ENCODE results near the gene PPP6R3. TPM values are rescaled to one million over a fixed set of nuclear protein-coding genes. Genes with fewer than 3 reads are reported as not detected.

PPP6R3 gene
- total and polyA plus RNA-seq, 9 donors, result 44.3 to 80.9 (median 52.2) TPM

- Histone ChIP-seq H3K4me3 (ENCODE audit: low read length) (no peak overlapping the region), H3K27ac (ENCODE audit: low read length) (no peak overlapping the region), H3K4me1 (ENCODE audit: control insufficient read depth, insufficient read depth, low read length) (no peaks in the 10 kb centered on the region), H3K9me3 (replicated peaks; ENCODE audit: control insufficient read depth, low read depth, low read length) (no peaks in the 10 kb centered on the region), H3K36me3 (ENCODE audit: control insufficient read depth, insufficient read depth, low read length) (peaks cover 63% of the 10 kb centered on the region), H3K27me3 (ENCODE audit: control insufficient read depth, insufficient read depth, low read length) (no peaks in the 10 kb centered on the region)
- no peak for DNase-seq
- WGBS (ENCODE audit: insufficient coverage), result 88% methylated on average over 5 of the region's 7 CpGs
These were observed 129.1 kb downstream of the PPP6R3 start for GRCh38 chr11:68589547-68590216.

DNA sequence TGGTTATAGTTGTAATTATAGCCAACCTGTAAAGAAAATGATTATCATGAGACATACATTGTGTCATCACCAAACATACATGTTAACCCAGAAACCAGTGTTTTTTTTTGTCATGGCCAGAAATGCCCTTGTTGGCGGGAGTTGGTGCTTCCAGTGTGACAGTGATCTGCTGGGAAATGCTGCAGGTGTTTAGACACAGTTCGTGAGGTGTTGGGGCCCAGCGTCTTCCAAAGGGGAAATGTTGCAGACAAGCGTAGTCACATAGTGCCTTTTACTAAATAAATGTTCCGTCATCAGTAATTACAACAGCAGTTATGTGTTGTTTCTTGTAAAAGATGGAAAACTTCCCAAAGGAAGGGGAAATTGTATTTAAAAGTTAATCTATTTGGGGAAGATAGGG lies 131.2 kb downstream of the PPP6R3 start:
- Histone ChIP-seq H3K36me3 (ENCODE audit: control insufficient read depth, insufficient read depth, low read length) (peaks cover 59% of the 10 kb centered on the region), H3K27me3 (ENCODE audit: control insufficient read depth, insufficient read depth, low read length) (no peaks in the 10 kb centered on the region)
- no peak for DNase-seq

GRCh38 chr11:68593441-68593840 lies 132.9 kb downstream of the PPP6R3 start:
- no CpG with 5 or more reads among the region's 2 CpGs for WGBS (ENCODE audit: insufficient coverage)
- Histone ChIP-seq H3K9me3 (replicated peaks; ENCODE audit: control insufficient read depth, low read depth, low read length) (no peaks in the 10 kb centered on the region), H3K4me3 (ENCODE audit: low read length) (no peak overlapping the region), H3K4me1 (ENCODE audit: control insufficient read depth, insufficient read depth, low read length) (no peaks in the 10 kb centered on the region), H3K27ac (ENCODE audit: low read length) (no peak overlapping the region), H3K36me3 (ENCODE audit: control insufficient read depth, insufficient read depth, low read length) (peaks cover 65% of the 10 kb centered on the region), H3K27me3 (ENCODE audit: control insufficient read depth, insufficient read depth, low read length) (no peaks in the 10 kb centered on the region)
- no peak for DNase-seq

More for the DNA sequence above, 131.2 kb downstream of the PPP6R3 start:
- H3K4me3 ChIP-seq (ENCODE audit: low read length), result no peak overlapping the region
- no peaks in the 10 kb centered on the region for H3K4me1 ChIP-seq (ENCODE audit: control insufficient read depth, insufficient read depth, low read length)
- H3K9me3 ChIP-seq (replicated peaks; ENCODE audit: control insufficient read depth, low read depth, low read length), result no peaks in the 10 kb centered on the region
- no CpG with 5 or more reads among the region's 5 CpGs for WGBS (ENCODE audit: insufficient coverage)
- H3K27ac ChIP-seq (ENCODE audit: low read length), result no peak overlapping the region

- H3K9me3 ChIP-seq (replicated peaks; ENCODE audit: control insufficient read depth, low read depth, low read length), result no peaks in the 10 kb centered on the region
- no peaks in the 10 kb centered on the region for H3K4me1 ChIP-seq (ENCODE audit: control insufficient read depth, insufficient read depth, low read length)
- 100% methylated on average over 2 of the region's 4 CpGs for WGBS (ENCODE audit: insufficient coverage)
- DNase-seq, result no peak
- H3K27me3 ChIP-seq (ENCODE audit: control insufficient read depth, insufficient read depth, low read length), result no peaks in the 10 kb centered on the region
- no peak overlapping the region for H3K4me3 ChIP-seq (ENCODE audit: low read length)
- H3K27ac ChIP-seq (ENCODE audit: low read length), result no peak overlapping the region
- H3K36me3 ChIP-seq (ENCODE audit: control insufficient read depth, insufficient read depth, low read length), result peaks cover 64% of the 10 kb centered on the region
These were observed 133.6 kb downstream of the PPP6R3 start for GRCh38 chr11:68594123-68594522.

GRCh38 chr11:68596231-68596630 lies 135.7 kb downstream of the PPP6R3 start:
- DNase-seq, result no peak
- WGBS (ENCODE audit: insufficient coverage), result 80% methylated on average over 4 of the region's 4 CpGs
- Histone ChIP-seq H3K27ac (ENCODE audit: low read length) (no peak overlapping the region), H3K27me3 (ENCODE audit: control insufficient read depth, insufficient read depth, low read length) (no peaks in the 10 kb centered on the region), H3K36me3 (ENCODE audit: control insufficient read depth, insufficient read depth, low read length) (peaks cover 65% of the 10 kb centered on the region), H3K9me3 (replicated peaks; ENCODE audit: control insufficient read depth, low read depth, low read length) (no peaks in the 10 kb centered on the region), H3K4me3 (ENCODE audit: low read length) (no peak overlapping the region), H3K4me1 (ENCODE audit: control insufficient read depth, insufficient read depth, low read length) (no peaks in the 10 kb centered on the region)

DNA sequence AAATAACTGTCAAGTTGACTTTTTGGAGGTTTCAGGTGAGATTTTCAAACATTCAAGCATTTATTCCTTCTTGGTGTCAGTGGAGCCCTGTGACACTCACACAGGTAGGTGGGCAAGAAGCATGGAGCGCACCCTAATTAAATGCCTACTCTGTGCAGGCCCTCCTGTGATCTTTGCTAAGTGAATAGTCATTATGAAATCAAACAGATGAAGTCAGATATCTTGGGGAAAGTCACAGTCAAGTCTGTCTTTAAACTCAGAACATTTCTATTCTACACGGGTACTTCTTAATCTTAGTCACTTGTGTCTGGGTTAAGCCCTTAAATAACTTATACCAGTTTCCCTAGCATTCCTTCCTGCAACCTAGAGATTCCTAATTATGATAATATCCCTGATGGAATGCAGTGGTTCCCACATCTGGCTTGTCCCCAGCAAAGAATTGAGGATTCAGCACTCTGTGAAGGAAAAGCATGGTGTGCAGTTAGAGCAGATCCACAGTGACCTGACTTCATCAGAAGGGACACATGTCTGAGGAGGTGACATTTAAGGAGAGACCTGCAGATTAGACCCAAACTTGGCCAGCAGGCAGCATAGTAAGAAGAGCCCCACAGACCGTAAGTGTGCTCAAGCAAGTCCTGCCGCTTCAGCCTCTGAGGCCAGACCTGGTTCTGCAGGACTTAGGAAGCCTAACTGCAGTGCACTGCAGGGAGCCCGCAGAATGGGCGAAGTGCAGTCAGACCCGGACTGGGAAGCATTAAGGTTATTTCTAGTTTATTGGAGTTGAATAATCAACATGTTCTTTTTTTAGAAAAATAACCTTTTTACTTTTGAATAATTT lies 138.5 kb downstream of the PPP6R3 start:
- H3K9me3 ChIP-seq (replicated peaks; ENCODE audit: control insufficient read depth, low read depth, low read length), result no peaks in the 10 kb centered on the region
- 58% methylated on average over 2 of the region's 7 CpGs for WGBS (ENCODE audit: insufficient coverage)
- H3K27me3 ChIP-seq (ENCODE audit: control insufficient read depth, insufficient read depth, low read length), result no peaks in the 10 kb centered on the region
- H3K4me3 ChIP-seq (ENCODE audit: low read length), result no peak overlapping the region
- H3K36me3 ChIP-seq (ENCODE audit: control insufficient read depth, insufficient read depth, low read length), result peaks cover 74% of the 10 kb centered on the region
- no peaks in the 10 kb centered on the region for H3K4me1 ChIP-seq (ENCODE audit: control insufficient read depth, insufficient read depth, low read length)
- H3K27ac ChIP-seq (ENCODE audit: low read length), result no peak overlapping the region
- no peak for DNase-seq

- no peak for DNase-seq
- Histone ChIP-seq H3K9me3 (replicated peaks; ENCODE audit: control insufficient read depth, low read depth, low read length) (no peaks in the 10 kb centered on the region), H3K27me3 (ENCODE audit: control insufficient read depth, insufficient read depth, low read length) (no peaks in the 10 kb centered on the region), H3K36me3 (ENCODE audit: control insufficient read depth, insufficient read depth, low read length) (peaks cover 75% of the 10 kb centered on the region), H3K4me1 (ENCODE audit: control insufficient read depth, insufficient read depth, low read length) (no peaks in the 10 kb centered on the region), H3K4me3 (ENCODE audit: low read length) (no peak overlapping the region), H3K27ac (ENCODE audit: low read length) (no peak overlapping the region)
- WGBS (ENCODE audit: insufficient coverage), result no CpG with 5 or more reads among the region's 7 CpGs
These were observed 140.6 kb downstream of the PPP6R3 start for GRCh38 chr11:68601147-68601546.

DNA sequence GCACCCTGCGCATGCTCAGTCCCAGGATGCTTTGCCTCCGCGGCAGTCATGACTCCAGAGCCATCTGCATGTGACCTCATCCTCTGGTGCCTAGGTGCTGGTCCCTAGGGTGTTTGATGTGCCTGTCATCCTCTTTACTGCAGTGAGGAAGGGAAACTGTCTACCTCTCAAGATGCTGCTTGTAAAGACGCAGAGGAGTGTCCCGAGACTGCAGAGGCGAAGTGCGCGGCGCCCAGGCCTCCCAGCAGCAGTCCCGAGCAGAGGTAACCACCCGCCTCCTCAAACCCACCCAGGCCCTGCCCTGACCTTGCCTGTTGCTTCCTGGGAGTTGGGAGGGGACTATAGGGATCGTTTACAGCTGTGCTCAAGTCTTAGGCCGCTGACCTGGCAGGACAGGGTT lies 149.2 kb downstream of the PPP6R3 start:
- H3K4me1 ChIP-seq (ENCODE audit: control insufficient read depth, insufficient read depth, low read length), result no peaks in the 10 kb centered on the region
- no peaks in the 10 kb centered on the region for H3K27me3 ChIP-seq (ENCODE audit: control insufficient read depth, insufficient read depth, low read length)
- H3K4me3 ChIP-seq (ENCODE audit: low read length), result no peak overlapping the region
- 100% methylated on average over 2 of the region's 13 CpGs for WGBS (ENCODE audit: insufficient coverage)
- peaks cover 66% of the 10 kb centered on the region for H3K36me3 ChIP-seq (ENCODE audit: control insufficient read depth, insufficient read depth, low read length)
- no peak overlapping the region for H3K27ac ChIP-seq (ENCODE audit: low read length)
- no peaks in the 10 kb centered on the region for H3K9me3 ChIP-seq (replicated peaks; ENCODE audit: control insufficient read depth, low read depth, low read length)
- no peak for DNase-seq

DNA sequence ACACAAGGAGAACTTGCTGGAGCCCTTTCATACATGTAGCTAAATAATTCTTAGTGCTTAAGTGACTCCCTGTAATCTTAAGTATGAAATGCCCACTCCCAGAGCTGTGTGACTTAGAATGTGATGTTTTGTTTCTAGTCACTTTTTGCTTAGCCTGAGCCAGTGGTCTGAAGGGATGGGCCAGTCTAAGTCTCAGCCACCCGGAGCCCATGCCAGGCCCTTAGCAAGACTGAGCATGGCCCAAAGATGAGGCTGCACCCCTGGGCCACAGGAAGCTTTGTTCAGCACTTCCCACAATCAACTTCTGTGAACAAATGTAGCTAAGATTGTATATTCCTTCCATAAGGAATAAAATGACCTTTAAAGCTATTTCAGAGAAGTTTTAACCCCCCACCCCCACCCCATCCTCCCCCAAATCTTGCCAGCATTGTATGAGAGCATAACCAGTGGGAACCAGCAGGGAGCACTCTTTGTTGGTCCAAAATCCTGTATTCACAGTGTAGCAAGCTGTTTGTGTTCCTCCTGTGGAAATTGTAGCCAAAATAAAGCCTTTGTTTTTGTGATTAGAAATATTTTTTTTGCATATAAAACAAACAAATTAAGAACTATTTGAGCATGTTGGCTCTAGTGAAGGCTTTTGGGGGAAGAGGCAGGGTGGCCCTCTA lies 150.0 kb downstream of the PPP6R3 start:
- no peaks in the 10 kb centered on the region for H3K9me3 ChIP-seq (replicated peaks; ENCODE audit: control insufficient read depth, low read depth, low read length)
- no peak overlapping the region for H3K27ac ChIP-seq (ENCODE audit: low read length)
- peaks cover 69% of the 10 kb centered on the region for H3K36me3 ChIP-seq (ENCODE audit: control insufficient read depth, insufficient read depth, low read length)
- H3K4me3 ChIP-seq (ENCODE audit: low read length), result no peak overlapping the region
- no CpG with 5 or more reads among the region's 1 CpG for WGBS (ENCODE audit: insufficient coverage)
- peak; percentile 27 for DNase-seq
- no peaks in the 10 kb centered on the region for H3K27me3 ChIP-seq (ENCODE audit: control insufficient read depth, insufficient read depth, low read length)
- no peaks in the 10 kb centered on the region for H3K4me1 ChIP-seq (ENCODE audit: control insufficient read depth, insufficient read depth, low read length)

DNA sequence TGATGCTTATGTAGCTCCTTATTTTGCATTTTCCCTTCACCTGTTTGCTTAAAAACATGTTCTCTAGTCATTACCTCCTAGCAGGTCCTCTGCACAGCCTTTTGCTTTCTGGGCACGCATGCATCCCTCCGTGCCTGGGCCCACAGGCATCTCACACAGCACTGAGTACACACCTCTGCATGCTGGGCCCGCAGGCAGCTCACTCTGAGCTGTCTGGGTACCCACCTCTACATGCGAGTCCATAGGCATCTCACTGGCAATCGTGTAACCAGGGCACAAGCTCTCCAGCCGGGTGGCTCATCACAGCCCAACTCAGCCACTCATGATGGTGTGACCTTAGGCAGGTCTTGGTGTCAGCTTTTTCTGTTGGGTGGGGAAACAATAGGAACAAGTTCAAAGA lies 155.1 kb downstream of the PPP6R3 start:
- Histone ChIP-seq H3K9me3 (replicated peaks; ENCODE audit: control insufficient read depth, low read depth, low read length) (no peaks in the 10 kb centered on the region), H3K4me3 (ENCODE audit: low read length) (no peak overlapping the region), H3K27me3 (ENCODE audit: control insufficient read depth, insufficient read depth, low read length) (no peaks in the 10 kb centered on the region), H3K4me1 (ENCODE audit: control insufficient read depth, insufficient read depth, low read length) (no peaks in the 10 kb centered on the region), H3K27ac (ENCODE audit: low read length) (no peak overlapping the region), H3K36me3 (ENCODE audit: control insufficient read depth, insufficient read depth, low read length) (peaks cover 45% of the 10 kb centered on the region)
- DNase-seq, result no peak
- WGBS (ENCODE audit: insufficient coverage), result 92% methylated on average over 3 of the region's 6 CpGs
